ENCODE data around the gene LYRM9. TPM values are rescaled to one million over a fixed set of nuclear protein-coding genes. Genes with fewer than 3 reads are reported as not detected.

Gene LYRM9
- total and polyA plus RNA-seq, 12 donors = 18.7 to 116 (median 36.2) TPM

DNA sequence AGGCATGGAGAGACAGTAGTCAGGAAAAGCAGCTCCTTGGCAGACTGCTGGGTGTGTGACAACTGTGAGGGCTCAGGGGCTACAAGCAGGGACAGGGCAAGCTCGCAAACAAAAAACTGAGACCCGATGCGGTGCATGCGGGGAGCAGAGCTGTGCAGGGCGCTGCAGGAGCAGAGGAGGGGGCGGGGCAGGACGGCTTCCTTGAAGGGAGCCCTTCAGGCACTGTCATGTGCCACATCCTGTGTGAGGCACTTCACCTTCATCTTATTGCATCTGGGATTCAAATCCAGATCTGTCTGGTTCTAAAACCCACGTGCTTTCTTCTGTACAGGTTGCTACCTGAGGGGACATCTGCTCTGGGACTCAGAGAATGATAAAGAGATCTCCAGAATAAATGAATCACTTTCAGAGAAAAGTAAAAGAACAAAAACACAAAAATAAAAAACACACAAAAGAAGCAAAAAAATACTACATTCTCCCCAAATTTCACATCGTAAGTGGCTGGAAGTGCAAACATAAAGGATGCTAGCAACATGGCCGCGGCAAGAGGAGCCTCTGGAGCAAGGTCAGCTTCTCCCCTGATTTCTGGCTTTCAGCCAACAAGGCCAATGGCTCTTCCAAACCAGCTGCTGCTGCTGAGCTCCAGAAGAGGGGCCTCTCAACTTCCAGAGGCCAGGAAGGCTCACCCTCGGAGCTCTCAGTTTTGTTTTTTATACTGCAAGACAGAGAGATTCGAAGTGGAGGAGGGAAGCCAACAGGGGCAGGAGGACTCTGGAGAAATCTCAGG, 14.2 kb downstream of the LYRM9 start:
- no peaks in the 10 kb centered on the region for H3K9me3 ChIP-seq (replicated peaks in 1 of 3)
- no peaks in the 10 kb centered on the region for H3K4me1 ChIP-seq (replicated peaks in 1 of 2)
- WGBS, 4 donors = 77 to 82% (median 80%) methylated on average over 13 of the region's 13 CpGs

DNA sequence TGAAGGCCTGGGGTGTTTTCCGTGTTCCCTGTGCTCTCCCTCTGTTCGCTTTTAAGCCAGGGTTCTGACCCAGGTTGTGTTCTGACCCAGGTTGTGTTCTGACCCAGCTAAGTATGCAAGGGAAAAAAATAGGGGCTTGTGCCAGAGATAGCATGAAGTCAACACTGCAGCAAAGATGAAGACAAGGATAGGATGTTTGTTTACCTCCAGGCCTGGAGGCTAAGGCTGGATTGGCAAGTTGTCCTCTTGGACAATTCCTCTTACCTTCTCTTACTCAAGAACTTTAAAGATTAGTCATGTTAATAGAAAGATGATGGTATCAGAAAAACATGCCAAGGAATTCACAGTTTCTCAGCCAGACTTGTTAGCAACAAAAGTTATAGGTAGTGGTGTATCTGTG, 19.4 kb downstream of the LYRM9 start:
- H3K4me3 ChIP-seq = no peak overlapping the region
- no peak for TF ChIP-seq POLR2A (IDR thresholded peaks at IDR 0.05)
- TF ChIP-seq, protein P1, sequence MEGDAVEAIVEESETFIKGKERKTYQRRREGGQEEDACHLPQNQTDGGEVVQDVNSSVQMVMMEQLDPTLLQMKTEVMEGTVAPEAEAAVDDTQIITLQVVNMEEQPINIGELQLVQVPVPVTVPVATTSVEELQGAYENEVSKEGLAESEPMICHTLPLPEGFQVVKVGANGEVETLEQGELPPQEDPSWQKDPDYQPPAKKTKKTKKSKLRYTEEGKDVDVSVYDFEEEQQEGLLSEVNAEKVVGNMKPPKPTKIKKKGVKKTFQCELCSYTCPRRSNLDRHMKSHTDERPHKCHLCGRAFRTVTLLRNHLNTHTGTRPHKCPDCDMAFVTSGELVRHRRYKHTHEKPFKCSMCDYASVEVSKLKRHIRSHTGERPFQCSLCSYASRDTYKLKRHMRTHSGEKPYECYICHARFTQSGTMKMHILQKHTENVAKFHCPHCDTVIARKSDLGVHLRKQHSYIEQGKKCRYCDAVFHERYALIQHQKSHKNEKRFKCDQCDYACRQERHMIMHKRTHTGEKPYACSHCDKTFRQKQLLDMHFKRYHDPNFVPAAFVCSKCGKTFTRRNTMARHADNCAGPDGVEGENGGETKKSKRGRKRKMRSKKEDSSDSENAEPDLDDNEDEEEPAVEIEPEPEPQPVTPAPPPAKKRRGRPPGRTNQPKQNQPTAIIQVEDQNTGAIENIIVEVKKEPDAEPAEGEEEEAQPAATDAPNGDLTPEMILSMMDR (IDR thresholded peaks at IDR 0.05) = no peak
- H3K27ac ChIP-seq = no peak overlapping the region
- H3K9me3 ChIP-seq (replicated peaks in 1 of 3) = no peaks in the 10 kb centered on the region
- intact Hi-C loops (cut with DNase I) = no loop called here
- no peaks in the 10 kb centered on the region for H3K36me3 ChIP-seq (replicated peaks in 1 of 2)
- no peaks in the 10 kb centered on the region for H3K27me3 ChIP-seq
- H3K4me1 ChIP-seq (replicated peaks in 1 of 2) = no peaks in the 10 kb centered on the region
- peak in 2 of 7 donors; percentile 40 to 43 for DNase-seq
- 87 to 97% (median 93%) methylated on average over 2 of the region's 2 CpGs for WGBS, 4 donors

More for the DNA sequence above, 14.2 kb downstream of the LYRM9 start:
- no peaks in the 10 kb centered on the region for H3K36me3 ChIP-seq (replicated peaks in 1 of 2)
- no peak overlapping the region for H3K27ac ChIP-seq
- H3K4me3 ChIP-seq = no peak overlapping the region
- peak in 3 of 7 donors; percentile 25 to 54 (median 30) for DNase-seq
- H3K27me3 ChIP-seq = no peaks in the 10 kb centered on the region
- TF ChIP-seq, protein P1 (IDR thresholded peaks at IDR 0.05) = no peak
- TF ChIP-seq POLR2A (IDR thresholded peaks at IDR 0.05) = no peak
- intact Hi-C loops (cut with DNase I) = loop anchor here (5.0 kb wide), 1 partner anchor 72 kb away; no protein-coding TSS in a partner anchor

DNA sequence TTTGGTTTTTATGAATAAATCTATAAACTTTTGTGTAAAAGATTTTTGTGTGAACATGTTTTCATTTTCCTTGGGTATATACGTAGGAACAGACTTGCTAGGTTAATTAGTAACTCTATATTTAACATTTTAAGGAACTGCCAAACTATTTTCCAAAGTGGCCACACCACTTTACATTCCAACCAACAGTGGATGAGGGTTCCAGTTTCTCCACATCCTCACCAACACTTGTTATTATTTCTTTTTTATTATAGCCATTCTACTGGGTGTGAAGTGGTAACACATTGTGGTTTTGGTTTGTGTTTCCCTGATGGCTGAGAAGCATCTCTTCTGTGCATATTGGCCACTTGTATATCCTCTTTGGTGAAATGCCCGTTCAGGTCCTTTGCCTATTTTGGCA, 20.0 kb downstream of the LYRM9 start:
- H3K27me3 ChIP-seq = no peaks in the 10 kb centered on the region
- no peak overlapping the region for H3K4me3 ChIP-seq
- no peaks in the 10 kb centered on the region for H3K4me1 ChIP-seq (replicated peaks in 1 of 2)
- intact Hi-C loops (cut with DNase I) = no loop called here
- TF ChIP-seq, protein P1 (IDR thresholded peaks at IDR 0.05) = no peak
- no peak for TF ChIP-seq POLR2A (IDR thresholded peaks at IDR 0.05)
- DNase-seq = no peak
- H3K9me3 ChIP-seq (replicated peaks in 1 of 3) = no peaks in the 10 kb centered on the region
- no peak overlapping the region for H3K27ac ChIP-seq
- WGBS, 4 donors = 86 to 99% (median 93%) methylated on average over 2 of the region's 2 CpGs
- H3K36me3 ChIP-seq (replicated peaks in 1 of 2) = no peaks in the 10 kb centered on the region

DNA sequence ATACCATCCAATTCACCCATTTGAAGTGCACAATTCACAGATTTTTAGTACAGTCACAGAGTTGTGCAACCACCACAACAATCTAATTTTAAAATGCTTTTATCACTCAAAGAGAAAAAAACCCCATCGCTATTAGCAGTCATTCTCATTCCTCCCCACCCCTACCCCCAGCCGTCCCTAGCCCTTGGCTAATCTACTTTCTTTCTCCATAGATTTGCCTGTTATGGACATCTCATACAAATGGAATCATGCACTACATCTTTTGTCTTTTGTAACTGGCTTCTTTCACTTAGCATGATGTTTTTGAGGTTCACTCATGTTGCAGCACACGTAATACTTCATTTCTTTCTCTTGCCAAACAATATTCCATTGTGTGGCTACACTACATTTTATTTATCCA, 20.4 kb downstream of the LYRM9 start:
- intact Hi-C loops (cut with DNase I) = no loop called here
- Histone ChIP-seq H3K4me3 (no peak overlapping the region), H3K27me3 (no peaks in the 10 kb centered on the region), H3K9me3 (replicated peaks in 1 of 3) (no peaks in the 10 kb centered on the region), H3K36me3 (replicated peaks in 1 of 2) (no peaks in the 10 kb centered on the region), H3K4me1 (replicated peaks in 1 of 2) (no peaks in the 10 kb centered on the region), H3K27ac (no peak overlapping the region)
- WGBS, 4 donors = 95 to 99% (median 97%) methylated on average over 3 of the region's 3 CpGs
- no peak for DNase-seq
- TF ChIP-seq POLR2A (IDR thresholded peaks at IDR 0.05) = no peak
- TF ChIP-seq, protein P1 (IDR thresholded peaks at IDR 0.05) = no peak

Data from adrenal gland (tissue), 12 donors.